HG02970 (cell line): ENCODE measurements around the gene LIMK2.

Experiments used
- ATAC-seq: cut with Tn5 transposase; IDR thresholded peaks from one replicate; pipeline ENCODE4 v1.9.1; 2021; ENCODE audit warnings: mild to moderate bottlenecking, moderate library complexity, moderate number of reproducible peaks; ENCODE audit not compliant: unreplicated experiment, low FRiP score

The LIMK2 gene

GRCh38 chr22:31269892-31270579, 57.9 kb downstream of the LIMK2 start:
- no peak for ATAC-seq

GRCh38 chr22:31271026-31271425, 58.9 kb downstream of the LIMK2 start:
- ATAC-seq: no peak

- no peak for ATAC-seq
Observed at GRCh38 chr22:31271485-31271884, 59.4 kb downstream of the LIMK2 start.

- no peak for ATAC-seq
Observed at GRCh38 chr22:31272522-31273446, 60.7 kb downstream of the LIMK2 start.

GRCh38 chr22:31274017-31274416, 61.9 kb downstream of the LIMK2 start:
- ATAC-seq: no peak

- ATAC-seq: no peak
Observed at GRCh38 chr22:31275018-31275417, 62.9 kb downstream of the LIMK2 start.

- no peak for ATAC-seq
Observed at GRCh38 chr22:31275576-31275975, 63.5 kb downstream of the LIMK2 start.

GRCh38 chr22:31276426-31277167, 64.5 kb downstream of the LIMK2 start:
- no peak for ATAC-seq

- no peak for ATAC-seq
Observed at GRCh38 chr22:31277741-31278140, 65.6 kb downstream of the LIMK2 start.

- ATAC-seq: no peak
Observed at GRCh38 chr22:31278151-31278621, 66.1 kb downstream of the LIMK2 start.

- no peak for ATAC-seq
Observed at GRCh38 chr22:31278626-31279326, 66.7 kb downstream of the LIMK2 start.

- ATAC-seq: no peak
Observed at GRCh38 chr22:31279327-31279669, 67.2 kb downstream of the LIMK2 start.

GRCh38 chr22:31279821-31280505, 67.9 kb downstream of the LIMK2 start:
- no peak for ATAC-seq

- ATAC-seq: no peak
Observed at GRCh38 chr22:31281733-31282132, 69.6 kb downstream of the LIMK2 start.

GRCh38 chr22:31282748-31283468, 70.8 kb downstream of the LIMK2 start:
- ATAC-seq: no peak

GRCh38 chr22:31284281-31285155, 72.4 kb downstream of the LIMK2 start:
- ATAC-seq: no peak

GRCh38 chr22:31286360-31287255, 74.5 kb downstream of the LIMK2 start:
- no peak for ATAC-seq
